ENCODE results near the gene SBNO2. TPM values are rescaled to one million over a fixed set of nuclear protein-coding genes. Genes with fewer than 3 reads are reported as not detected.
A peak's percentile ranks its signal among the peaks of the same experiment; 100 is the strongest.

Gene SBNO2
- total and polyA plus RNA-seq, 12 donors = 12.6 to 61.3 (median 16.1) TPM

GRCh38 chr19:1068009-1069001 lies 105.8 kb downstream of the SBNO2 start:
- TF ChIP-seq CTCF (IDR thresholded peaks at IDR 0.05) = no peak
- Histone ChIP-seq H3K4me1 (peaks cover 11 to 65% (median 37%) of the 10 kb centered on the region in 9 donors), H3K9me3 (no peaks in the 10 kb centered on the region), H3K27ac (peak overlapping the region in 6 of 10 donors; percentile 15 to 96 (median 64)), H3K27me3 (peaks cover 34 to 89% (median 76%) of the 10 kb centered on the region in 7 donors), H3K36me3 (peaks cover 0 to 24% (median 0%) of the 10 kb centered on the region in 9 donors), H3K4me3 (peak overlapping the region in 7 of 10 donors; percentile 38 to 76 (median 49))
- peak in 4 of 8 donors; percentile 22 to 34 (median 30) for ATAC-seq
- intact Hi-C loops (cut with DNase I) = no loop called here
- peak; percentile 45 to 61 for DNase-seq
- WGBS, 2 donors = 67 to 76% methylated on average over 45 of the region's 45 CpGs

GRCh38 chr19:1067341-1067957 lies 106.6 kb downstream of the SBNO2 start:
- Histone ChIP-seq H3K9me3 (no peaks in the 10 kb centered on the region), H3K27ac (peak overlapping the region in 8 of 10 donors; percentile 27 to 96 (median 58)), H3K36me3 (peaks cover 0 to 20% (median 0%) of the 10 kb centered on the region in 9 donors), H3K4me1 (peaks cover 11 to 63% (median 37%) of the 10 kb centered on the region in 9 donors), H3K27me3 (peaks cover 34 to 83% (median 76%) of the 10 kb centered on the region in 7 donors), H3K4me3 (peak overlapping the region; percentile 4 to 76 (median 46))
- no peak for DNase-seq
- WGBS, 2 donors = 5% methylated on average over 35 to 38 of the region's 38 CpGs
- intact Hi-C loops (cut with DNase I) = no loop called here
- TF ChIP-seq CTCF (IDR thresholded peaks at IDR 0.05) = no peak
- ATAC-seq = peak in 1 of 8 donors; percentile 2

GRCh38 chr19:1066748-1067340 lies 107.2 kb downstream of the SBNO2 start, which contains the start of gene ARHGAP45:
Gene ARHGAP45 (plus strand): TSS chr19:1067167. CDS start chr19:1067406, 239 bp downstream.
- Histone ChIP-seq H3K36me3 (peaks cover 0 to 19% (median 0%) of the 10 kb centered on the region in 9 donors), H3K4me1 (peaks cover 11 to 63% (median 37%) of the 10 kb centered on the region in 9 donors), H3K9me3 (no peaks in the 10 kb centered on the region), H3K27me3 (peaks cover 34 to 80% (median 71%) of the 10 kb centered on the region in 7 donors), H3K27ac (peak within 1 kb of the TSS in 8 of 10 donors; percentile 27 to 96 (median 58)), H3K4me3 (peak within 1 kb of the TSS; percentile 4 to 76 (median 46))
- WGBS, 2 donors = 5 to 7% methylated on average over 49 to 61 of the region's 61 CpGs
- peak in 7 of 8 donors; percentile 2 to 27 (median 14) for ATAC-seq
- DNase-seq = peak in 1 of 2 donors; percentile 55
- no peak for TF ChIP-seq CTCF (IDR thresholded peaks at IDR 0.05)
- intact Hi-C loops (cut with DNase I) = no loop called here

Measured in heart right ventricle (tissue), 16 donors.